ENCODE measurements around the gene TMEM120A. TPM values are rescaled to one million over a fixed set of nuclear protein-coding genes. Genes with fewer than 3 reads are reported as not detected.

Gene TMEM120A
- polyA plus RNA-seq, 1 of the 3 experiments (the other 2 are of a cell fraction), result 59.8 TPM

- CTCF ChIA-PET, result interaction anchor here (0.7 to 1.2 kb wide), 3 partner anchors 19 to 376 kb away, joined by 3 to 4 read pairs (median 3); no protein-coding TSS in a partner anchor
- no peaks in the 10 kb centered on the region for H3K27me3 ChIP-seq (ENCODE audit: insufficient read depth)
- no peaks in the 10 kb centered on the region for H3K9me3 ChIP-seq
- DNase-seq, result peak; percentile 42
- H4K20me1 ChIP-seq (ENCODE audit: insufficient read depth), result no peaks in the 10 kb centered on the region
- no peaks in the 10 kb centered on the region for H3K9me2 ChIP-seq
- no peak overlapping the region for H2AFZ ChIP-seq (ENCODE audit: low read depth)
- no peak overlapping the region for H3K9ac ChIP-seq
- H3K27ac ChIP-seq (ENCODE audit: low read depth in 2 of 2, low read length in 1 of 2), result peak overlapping the region; percentile 11 to 37; a peak in 2 of 4 replicates
- peaks cover 0 to 5% of the 10 kb centered on the region in 2 experiments; a peak in 1 of 4 replicates for H3K4me1 ChIP-seq (ENCODE audit: control insufficient read depth in 1 of 2, insufficient read depth in 2 of 2, low read depth in 1 of 2, low read length in 1 of 2)
- no peaks in the 10 kb centered on the region for H3K36me3 ChIP-seq (replicated peaks in 1 of 2; ENCODE audit: control insufficient read depth in 1 of 2, insufficient read depth in 2 of 2, low read length in 1 of 2)
- no peak overlapping the region for H3K4me2 ChIP-seq
- no peak overlapping the region for H3K4me3 ChIP-seq (ENCODE audit: low read depth in 2 of 2, low read length in 1 of 2)
- no peaks in the 10 kb centered on the region for H3F3A ChIP-seq (replicated peaks; ENCODE audit: insufficient read depth)
- 60% methylated on average over 13 of the region's 15 CpGs for WGBS (ENCODE audit: low lambda C conversion rate)
- H3K79me2 ChIP-seq (ENCODE audit: insufficient read depth), result no peaks in the 10 kb centered on the region; the same call in 1 of the 2 replicates
- POLR2A ChIA-PET, result interaction anchor here (0.6 to 1.0 kb wide), 2 partner anchors 24 to 27 kb away, joined by 3 to 4 read pairs; no protein-coding TSS in a partner anchor
- TF ChIP-seq IRF3 (IDR thresholded peaks at IDR 0.05; ENCODE audit: low read depth, low read length), result no peak
- TF ChIP-seq RCOR1 (IDR thresholded peaks at IDR 0.05; ENCODE audit: low read length), result no peak
- no peak for TF ChIP-seq EZH2phosphoT487 (IDR thresholded peaks at IDR 0.05; ENCODE audit: borderline replicate concordance, low read depth)
- no peak for TF ChIP-seq POLR2AphosphoS5 (IDR thresholded peaks at IDR 0.05; ENCODE audit: low read depth, low read length)
- no peak for TF ChIP-seq NFIC (IDR thresholded peaks at IDR 0.05; ENCODE audit: borderline replicate concordance)
- no peak for TF ChIP-seq NRF1 (IDR thresholded peaks at IDR 0.05; ENCODE audit: low read depth, low read length)
- no peak for TF ChIP-seq FOXM1 (IDR thresholded peaks at IDR 0.05; ENCODE audit: low read depth)
- no peak for TF ChIP-seq TEAD4 (IDR thresholded peaks at IDR 0.05; ENCODE audit: borderline replicate concordance, insufficient read depth)
- no peak for TF ChIP-seq USF2 (IDR thresholded peaks at IDR 0.05; ENCODE audit: borderline replicate concordance, low read depth, low read length)
- no peak; a peak in 1 of 4 replicates for TF ChIP-seq EP300 (IDR thresholded peaks at IDR 0.05; ENCODE audit: borderline replicate concordance in 1 of 2, low read depth in 1 of 2, low read length in 1 of 2)
- TF ChIP-seq GABPA (IDR thresholded peaks at IDR 0.05; ENCODE audit: low read depth), result no peak
- no peak for TF ChIP-seq TAF1 (IDR thresholded peaks at IDR 0.05; ENCODE audit: borderline replicate concordance, low read depth, low read length)
- TF ChIP-seq PBX3 (IDR thresholded peaks at IDR 0.05), result no peak; the same call in 1 of the 2 replicates
- no peak for TF ChIP-seq ELF1 (IDR thresholded peaks at IDR 0.05)
- peak; percentile 70 for TF ChIP-seq TCF12 (IDR thresholded peaks at IDR 0.05)
- TF ChIP-seq GATA2 (CRISPR knock-in tag; IDR thresholded peaks at IDR 0.05), result no peak
- TF ChIP-seq YY1 (IDR thresholded peaks at IDR 0.05; ENCODE audit: low read depth), result no peak
- no peak for TF ChIP-seq MXI1 (IDR thresholded peaks at IDR 0.05; ENCODE audit: low read depth, low read length)
- no peak for TF ChIP-seq RFX5 (IDR thresholded peaks at IDR 0.05; ENCODE audit: low read length)
- TF ChIP-seq ZBTB33 (IDR thresholded peaks at IDR 0.05; ENCODE audit: borderline replicate concordance, low read depth), result no peak
- peak; percentile 30; the same call in 1 of the 2 replicates for TF ChIP-seq USF1 (IDR thresholded peaks at IDR 0.05; ENCODE audit: borderline replicate concordance, low read depth)
- no peak for TF ChIP-seq RXRA (IDR thresholded peaks at IDR 0.05; ENCODE audit: borderline replicate concordance, low read depth)
- TF ChIP-seq MAX (IDR thresholded peaks at IDR 0.05; ENCODE audit: low read depth), result peak; percentile 95
- peak; percentile 40; the same call in 1 of the 2 replicates for TF ChIP-seq FOSL2 (IDR thresholded peaks at IDR 0.05; ENCODE audit: borderline replicate concordance, low read depth)
- TF ChIP-seq JUND (IDR thresholded peaks at IDR 0.05), result no peak
- no peak for TF ChIP-seq FOXJ3 (CRISPR knock-in tag; IDR thresholded peaks at IDR 0.05)
Measured at GRCh38 chr7:75937958-75938786, 56.2 kb downstream of the TMEM120A start.

All from SK-N-SH (cell line).